Ramos (cell line): ENCODE data around the gene SNX13.
"Not testable (repeated sequence)": the region's sequence is repeated elsewhere in the genome, so short reads cannot be mapped to it uniquely, and the experiment has no call there.

Experiments
- in situ Hi-C: fragments of 300-500 bp; cut with MboI; formaldehyde crosslinking; loops from one replicate; pipeline ENCODE4 v1.14.3; 2022; ENCODE audit warnings: low sequenced_read_pairs; ENCODE audit not compliant: unreplicated experiment

The SNX13 gene

GRCh38 chr7:17916786-17917185, 23.5 kb downstream of the SNX13 start:
- in situ Hi-C loops = no loop called here

- in situ Hi-C loops = no loop called here
Measured at GRCh38 chr7:17915796-17916195, 24.5 kb downstream of the SNX13 start.

- in situ Hi-C loops = no loop called here
Measured at GRCh38 chr7:17915168-17915567, 25.1 kb downstream of the SNX13 start.

GRCh38 chr7:17913250-17913649, 27.0 kb downstream of the SNX13 start:
- in situ Hi-C loops = no loop called here

GRCh38 chr7:17912536-17913235, 27.6 kb downstream of the SNX13 start:
- in situ Hi-C loops = no loop called here

GRCh38 chr7:17912050-17912449, 28.2 kb downstream of the SNX13 start:
- in situ Hi-C loops = no loop called here

- in situ Hi-C loops = no loop called here
Measured at GRCh38 chr7:17910377-17910776, 29.9 kb downstream of the SNX13 start.

- in situ Hi-C loops = not testable (repeated sequence)
Measured at GRCh38 chr7:17909310-17909709, 31.0 kb downstream of the SNX13 start.

GRCh38 chr7:17907014-17907413, 33.3 kb downstream of the SNX13 start:
- in situ Hi-C loops = no loop called here

GRCh38 chr7:17903337-17903736, 37.0 kb downstream of the SNX13 start:
- in situ Hi-C loops = no loop called here

- in situ Hi-C loops = no loop called here
Measured at GRCh38 chr7:17902599-17902998, 37.7 kb downstream of the SNX13 start.

GRCh38 chr7:17900464-17900863, 39.8 kb downstream of the SNX13 start:
- in situ Hi-C loops = no loop called here

- in situ Hi-C loops = no loop called here
Measured at GRCh38 chr7:17898111-17898510, 42.2 kb downstream of the SNX13 start.

GRCh38 chr7:17887286-17887685, 53.0 kb downstream of the SNX13 start:
- in situ Hi-C loops = no loop called here

- in situ Hi-C loops = no loop called here
Measured at GRCh38 chr7:17882685-17883084, 57.6 kb downstream of the SNX13 start.

- in situ Hi-C loops = no loop called here
Measured at GRCh38 chr7:17879075-17879661, 61.1 kb downstream of the SNX13 start.

- in situ Hi-C loops = no loop called here
Measured at GRCh38 chr7:17878627-17879026, 61.7 kb downstream of the SNX13 start.

GRCh38 chr7:17871815-17872533, 68.3 kb downstream of the SNX13 start:
- in situ Hi-C loops = no loop called here

GRCh38 chr7:17870406-17870805, 69.9 kb downstream of the SNX13 start:
- in situ Hi-C loops = no loop called here

- in situ Hi-C loops = no loop called here
Measured at GRCh38 chr7:17863809-17864143, 76.5 kb downstream of the SNX13 start.

GRCh38 chr7:17863095-17863808, 77.0 kb downstream of the SNX13 start:
- in situ Hi-C loops = no loop called here
